Upper lobe of left lung (tissue), 4 donors: Measurements from ENCODE around the gene MOCS1.

Source experiments
- CTCF ChIP-seq, 6 experiments: fragments of 450-650 bp in 4 of 6; fragments of 200-600 bp in 2 of 6; sonication (generic) in 2 of 6; IDR thresholded peaks; one replicate each; pipeline ENCODE4 v1.5.1; 2016 to 2019; ENCODE audit warnings: antibody characterized with exemption in 6 of 6
- EP300 ChIP-seq, 4 donors: sonication (generic); formaldehyde crosslinking; IDR thresholded peaks; one replicate each; pipeline ENCODE4 v1.5.1; 2017; ENCODE audit warnings: antibody characterized with exemption in 4 of 4, control low read depth in 2 of 4
- POLR2A ChIP-seq, 4 donors: fragments of 450-650 bp; IDR thresholded peaks; one replicate each; pipeline ENCODE4 v1.5.1; 2016 to 2017; ENCODE audit warnings: antibody characterized with exemption in 4 of 4, mild to moderate bottlenecking in 2 of 4
- POLR2AphosphoS5 ChIP-seq, 2 donors: sonication (generic); formaldehyde crosslinking; IDR thresholded peaks; one replicate each; pipeline ENCODE4 v1.5.1; 2017; ENCODE audit warnings: antibody characterized with exemption in 2 of 2

DNA sequence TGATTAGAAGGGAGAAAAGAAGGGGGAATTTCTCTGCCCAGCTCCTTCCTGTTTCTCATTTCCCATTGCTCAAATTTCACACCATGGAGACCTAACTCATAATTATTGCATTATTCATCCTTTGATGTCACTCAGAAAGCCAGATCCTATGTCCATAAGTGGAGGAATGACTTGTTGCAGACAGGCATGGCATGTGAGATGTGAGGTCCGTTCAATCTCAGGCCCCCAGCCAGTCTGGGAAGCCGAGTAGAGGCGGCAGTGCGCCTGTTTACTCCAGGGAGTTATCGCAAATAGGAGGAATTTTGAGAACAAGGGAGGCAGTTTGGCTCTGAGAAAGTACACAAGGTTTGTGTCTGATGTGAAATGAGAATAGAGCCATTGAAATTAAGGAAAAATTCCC, 26.9 kb upstream of the MOCS1 start:
- TF ChIP-seq CTCF (IDR thresholded peaks at IDR 0.05) (no peak), POLR2A (IDR thresholded peaks at IDR 0.05) (no peak), EP300 (IDR thresholded peaks at IDR 0.05) (no peak), POLR2AphosphoS5 (IDR thresholded peaks at IDR 0.05) (peak; percentile 17 to 49)
